Measurements from ENCODE around the gene PGAM2.
A peak's percentile ranks its signal among the peaks of the same experiment; 100 is the strongest.

Gene PGAM2

DNA sequence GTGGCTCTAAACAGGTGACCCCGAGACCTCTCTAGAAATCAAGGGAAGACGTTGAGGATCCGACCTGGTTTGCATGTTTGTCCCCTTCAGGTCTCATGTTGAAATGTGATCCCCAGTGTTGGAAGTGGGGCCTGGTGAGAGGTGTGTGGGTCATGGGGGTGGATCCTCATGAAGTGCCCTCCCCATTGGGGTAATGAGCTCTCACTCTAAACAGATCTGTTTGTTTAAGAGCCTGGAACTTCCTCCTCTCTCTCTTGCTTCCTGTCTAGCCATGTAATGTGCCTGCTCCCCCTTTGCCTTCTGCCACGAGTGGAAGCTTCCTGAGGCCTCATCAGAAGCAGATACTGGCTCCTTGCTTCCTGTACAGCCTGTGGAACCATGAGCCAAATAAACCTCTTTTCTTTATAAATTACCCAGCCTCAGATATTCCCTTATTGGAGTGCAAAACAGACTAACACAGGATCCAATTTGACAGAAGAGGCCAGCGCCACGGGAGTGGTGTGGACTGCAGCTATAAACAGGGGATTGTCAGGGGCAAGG lies 27.8 kb upstream of the PGAM2 start:
- intact Hi-C loops (cut with DNase I) = no loop called here
- DNase-seq = no peak

DNA sequence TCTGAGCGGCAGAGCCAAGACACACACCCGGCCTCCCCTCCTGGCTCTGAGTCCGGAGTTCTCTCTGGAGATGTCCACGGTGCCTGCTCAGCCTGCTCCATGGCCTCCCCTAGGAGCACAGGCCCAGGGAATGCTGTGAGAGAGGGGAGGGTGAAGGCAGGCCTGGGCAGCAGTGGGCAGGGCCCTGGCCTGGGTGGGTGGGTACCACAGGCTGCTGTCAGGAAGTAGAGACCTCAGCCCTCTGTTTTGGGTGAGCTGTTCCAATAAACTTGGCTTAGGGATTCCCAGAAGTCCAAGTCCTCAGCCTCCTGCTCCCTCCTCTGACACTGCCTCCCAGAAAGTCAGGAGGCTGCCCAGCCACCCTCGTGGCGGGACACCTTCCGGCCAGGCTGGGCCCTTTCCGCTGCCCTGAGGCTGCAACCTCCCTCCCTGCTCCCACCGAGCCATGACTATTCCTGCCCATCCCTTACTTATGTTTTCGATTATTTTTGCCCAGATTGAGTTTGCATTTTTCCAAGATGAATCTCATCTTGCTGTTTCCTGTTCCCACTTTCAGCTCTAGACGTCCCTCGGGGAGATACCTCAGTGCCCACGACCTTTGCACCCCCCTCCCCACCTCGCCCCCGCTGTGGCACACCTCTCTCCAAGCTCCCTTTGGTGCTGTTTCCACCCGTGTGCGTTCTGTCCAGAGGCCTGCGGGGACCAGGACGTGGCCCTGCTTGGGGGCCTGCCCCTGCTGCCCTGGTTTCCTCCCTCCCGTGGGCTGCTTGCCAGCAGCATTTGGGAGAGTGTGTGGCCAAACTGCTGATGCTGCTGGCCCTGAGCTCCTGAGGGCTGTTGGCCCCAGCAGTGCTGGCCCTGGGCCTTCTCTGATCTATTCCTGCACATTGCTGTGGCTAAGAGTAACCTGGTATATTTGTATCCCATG lies 22.8 kb upstream of the PGAM2 start:
- peak in 17 of 42 donors; percentile 20 to 67 (median 53) for DNase-seq
- intact Hi-C loops (cut with DNase I) = no loop called here

DNA sequence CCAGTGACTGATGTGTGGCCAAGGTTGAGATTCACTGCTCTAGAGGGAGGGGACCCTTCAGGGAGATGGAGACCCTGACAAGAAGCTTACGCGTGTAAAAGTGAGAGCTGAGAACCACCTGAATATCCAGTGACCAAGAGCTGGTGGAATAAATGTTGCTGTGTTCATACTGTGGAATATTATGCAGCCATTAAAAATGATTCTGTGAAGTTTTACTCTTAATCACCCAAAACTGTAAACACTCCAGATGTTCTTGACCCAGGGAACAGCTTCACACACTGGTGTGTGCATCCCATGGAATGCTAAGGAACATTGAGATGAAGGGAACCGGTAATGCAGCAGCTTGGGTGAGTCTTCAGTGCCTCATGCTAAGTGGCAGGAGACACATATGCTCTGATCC lies 21.3 kb upstream of the PGAM2 start:
- DNase-seq = no peak
- intact Hi-C loops (cut with DNase I) = no loop called here

DNA sequence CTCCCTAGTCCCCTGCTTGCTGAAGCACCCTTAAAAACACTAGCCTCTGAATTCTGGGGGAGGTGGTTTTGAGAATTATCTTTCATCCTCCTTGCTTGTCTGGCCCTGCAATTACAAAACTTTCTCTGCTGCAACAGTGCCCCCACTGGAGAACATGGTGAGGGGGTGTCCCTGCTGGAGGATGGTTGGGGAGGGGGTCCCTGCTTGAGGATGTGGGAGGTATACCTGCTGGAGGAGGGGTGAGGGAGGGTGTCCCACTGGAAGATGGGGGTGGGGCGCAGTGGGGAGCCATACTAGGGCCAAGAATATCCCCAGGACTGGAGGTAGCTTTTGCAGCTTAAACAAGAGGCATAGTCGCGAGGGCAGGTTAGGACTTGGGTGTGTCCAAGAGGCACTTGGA lies 20.2 kb upstream of the PGAM2 start:
- no peak for DNase-seq
- intact Hi-C loops (cut with DNase I) = no loop called here

DNA sequence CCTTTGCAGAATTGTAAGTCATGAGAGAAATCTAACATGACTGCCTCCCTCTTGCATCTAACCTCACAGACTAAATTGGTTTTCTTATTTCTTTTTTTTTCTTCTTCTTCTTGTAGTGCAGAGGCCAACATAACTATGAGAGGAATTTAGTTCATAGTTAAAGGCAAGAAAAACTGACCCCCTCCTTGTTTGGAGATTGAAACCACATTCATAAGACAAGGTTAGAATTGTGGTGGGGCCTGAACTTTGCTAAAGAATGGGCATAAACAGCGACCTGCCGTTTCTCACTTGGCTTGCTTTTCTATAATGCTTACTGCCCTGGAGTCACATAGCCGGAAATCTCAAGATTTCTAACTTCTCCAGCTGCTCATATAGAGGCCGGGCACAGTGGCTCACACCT lies 19.3 kb upstream of the PGAM2 start:
- no peak for DNase-seq
- intact Hi-C loops (cut with DNase I) = loop anchor here (5.0 kb wide), 1 partner anchor 33 kb away; no protein-coding TSS in a partner anchor

DNA sequence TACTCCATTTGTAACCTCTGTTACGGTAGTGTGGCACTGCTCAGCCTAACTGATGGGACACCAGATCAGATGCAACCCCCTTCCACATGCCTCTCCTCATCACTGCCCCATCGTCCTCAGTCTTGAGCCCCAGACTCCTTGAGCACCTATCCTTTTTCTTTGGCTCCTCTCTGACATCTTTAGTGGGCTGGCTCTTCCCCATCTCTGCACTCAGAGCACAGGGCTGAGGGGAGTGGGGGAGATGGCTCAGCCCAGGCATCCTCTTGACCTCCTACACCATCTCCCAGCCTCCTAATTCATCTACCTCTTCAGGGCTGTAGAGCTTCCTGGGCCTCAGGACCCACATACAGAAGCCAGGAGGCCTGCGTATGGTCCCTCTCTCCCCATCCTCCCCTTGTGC lies 18.4 kb upstream of the PGAM2 start:
- intact Hi-C loops (cut with DNase I) = loop anchor here (5.0 kb wide), 1 partner anchor 34 kb away; no protein-coding TSS in a partner anchor

DNA sequence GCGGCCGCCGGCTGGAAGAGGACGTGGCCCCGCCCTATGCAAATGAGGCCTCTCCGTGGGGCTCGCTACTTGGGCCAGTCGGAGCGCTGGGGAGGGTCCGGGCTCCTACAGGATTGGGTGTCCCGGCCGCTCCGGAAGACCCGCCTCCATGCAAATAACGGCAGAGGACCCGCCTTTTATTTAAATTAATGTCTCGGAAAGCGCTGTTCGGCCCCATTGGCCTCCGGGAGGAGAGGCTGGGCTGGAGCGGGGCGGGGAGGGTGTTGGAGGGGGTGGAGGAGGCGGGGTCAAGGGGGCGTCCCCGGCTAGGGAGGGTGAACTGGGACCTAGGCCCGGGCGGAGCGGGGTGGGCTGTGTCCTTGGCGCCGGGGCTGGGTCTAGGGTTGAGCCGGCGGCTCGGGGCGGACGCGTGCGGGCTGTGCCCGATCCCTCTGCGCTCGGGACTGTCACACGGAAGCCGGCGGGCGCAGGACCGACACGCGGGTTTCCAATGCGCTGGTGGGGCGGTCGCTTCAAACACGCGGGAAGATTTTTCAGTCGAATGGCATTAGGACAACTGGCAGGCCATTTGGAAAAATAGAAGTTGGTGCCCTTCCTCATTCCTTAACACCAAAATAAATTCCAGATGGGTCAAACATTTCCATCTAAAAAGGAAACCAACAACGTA lies 17.3 kb upstream of the PGAM2 start:
- intact Hi-C loops (cut with DNase I) = loop anchor here (5.0 kb wide), 1 partner anchor 35 kb away; no protein-coding TSS in a partner anchor
- DNase-seq = peak; percentile 93 to 100 (median 99)

More for the DNA sequence above, 18.4 kb upstream of the PGAM2 start:
- DNase-seq = no peak

DNA sequence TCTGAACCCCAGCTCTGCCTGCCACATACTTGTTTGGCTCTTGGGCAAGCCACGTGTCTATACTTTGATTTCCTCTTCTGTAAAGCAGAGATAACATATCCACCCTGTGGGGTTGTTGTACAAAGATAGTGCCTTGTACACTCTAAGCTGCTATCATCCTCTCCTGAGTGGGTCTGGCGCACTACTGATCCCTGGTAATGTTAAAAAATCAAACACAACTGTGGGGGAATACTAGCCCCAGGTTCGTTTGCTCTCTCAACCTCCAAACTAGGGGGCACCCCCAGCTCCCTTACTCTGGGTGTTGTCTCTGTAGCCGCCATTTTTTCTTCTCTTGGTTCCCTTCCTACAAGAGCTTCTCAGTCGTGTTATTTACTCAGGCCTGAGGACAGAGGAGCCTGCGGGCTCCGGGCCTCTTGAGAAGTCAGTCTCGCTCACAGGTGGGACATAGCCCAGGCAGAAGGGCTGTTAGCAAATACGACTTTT lies 15.9 kb upstream of the PGAM2 start:
- DNase-seq = no peak
- intact Hi-C loops (cut with DNase I) = loop anchor here (5.0 kb wide), 1 partner anchor 36 kb away; no protein-coding TSS in a partner anchor

DNA sequence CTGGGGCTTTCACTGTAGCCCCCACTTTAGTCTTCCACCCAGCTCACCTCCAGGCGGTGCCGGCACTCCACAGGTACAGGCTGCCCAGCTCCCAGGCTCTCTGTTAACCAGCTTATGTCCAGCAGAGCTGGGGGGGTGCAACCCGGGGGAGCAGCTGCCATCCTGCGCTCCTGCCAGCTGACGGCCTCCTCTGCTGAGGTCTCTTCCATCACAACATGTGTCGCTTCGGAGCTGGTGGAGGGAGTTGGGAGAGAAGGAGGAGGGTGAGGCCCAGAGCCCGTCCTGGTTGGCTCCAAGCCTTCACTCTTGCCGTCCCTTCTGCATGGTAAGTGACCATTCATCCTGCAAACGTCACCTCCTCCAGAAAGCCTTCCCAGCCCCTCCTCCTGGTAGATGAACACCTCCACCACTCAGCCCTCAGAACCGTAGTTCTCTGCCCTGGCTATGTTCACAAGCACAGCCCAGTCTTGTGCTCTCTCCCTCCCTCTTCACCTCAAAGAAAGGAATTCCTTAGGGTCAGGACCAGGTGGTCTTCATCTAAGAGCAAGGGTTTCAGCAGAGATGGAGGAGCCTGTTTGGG lies 15.4 kb upstream of the PGAM2 start:
- no peak for DNase-seq
- intact Hi-C loops (cut with DNase I) = loop anchor here (5.0 kb wide), 1 partner anchor 37 kb away; no protein-coding TSS in a partner anchor

DNA sequence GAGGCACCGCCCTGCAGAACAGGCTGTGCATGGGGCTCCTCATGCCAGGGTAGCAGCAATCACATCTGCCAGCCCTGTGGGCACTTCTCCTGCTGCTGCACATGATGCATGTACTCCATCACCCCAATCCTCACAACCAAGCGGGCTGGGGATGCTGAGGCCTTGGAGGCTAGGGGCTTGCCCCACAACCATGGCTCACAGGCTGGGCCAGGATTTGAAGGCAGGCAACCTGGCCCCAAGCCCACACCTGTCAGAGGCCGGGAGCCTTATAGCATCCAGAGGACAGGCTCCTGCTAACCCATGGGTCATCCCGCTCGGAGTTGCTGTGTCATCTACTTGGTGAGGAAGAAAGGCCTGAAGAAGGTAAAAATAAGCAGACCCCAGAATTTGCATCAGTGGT lies 14.8 kb upstream of the PGAM2 start:
- intact Hi-C loops (cut with DNase I) = loop anchor here (5.0 kb wide), 1 partner anchor 37 kb away; no protein-coding TSS in a partner anchor
- no peak for DNase-seq

DNA sequence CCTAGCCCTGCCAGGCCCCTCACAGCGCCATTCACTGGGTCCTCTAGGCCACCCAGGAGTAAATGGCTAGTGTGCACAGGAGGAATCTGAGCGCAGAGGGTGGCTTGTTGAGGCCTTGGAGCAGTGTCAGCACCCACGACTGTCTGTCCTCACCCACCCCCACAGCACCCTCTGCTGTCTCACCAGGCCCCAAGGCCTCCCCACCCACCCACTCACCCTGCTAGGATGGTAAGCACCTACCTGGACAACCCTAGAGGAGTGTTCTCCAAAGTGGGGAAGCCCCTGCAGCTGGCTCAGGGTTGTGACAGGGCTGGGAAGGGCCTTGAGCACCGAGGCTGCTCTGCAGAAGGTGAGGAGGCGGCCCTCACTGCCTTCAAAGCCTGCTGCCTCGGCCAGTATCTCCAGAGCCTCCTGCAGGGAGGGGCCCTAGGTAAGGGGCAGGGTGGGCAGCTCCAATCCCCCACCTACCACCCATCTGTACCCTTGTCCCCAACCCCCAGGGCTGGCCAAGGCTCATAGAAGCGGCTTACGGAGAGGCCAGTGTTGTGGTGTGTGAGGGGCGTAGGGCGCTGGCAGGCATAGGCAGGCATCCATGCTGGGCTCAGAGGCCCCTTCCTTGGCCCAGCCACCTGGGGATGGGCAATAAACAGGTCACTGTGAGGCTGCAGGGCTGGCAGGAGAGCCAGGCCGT lies 14.1 kb upstream of the PGAM2 start:
- no peak for DNase-seq
- intact Hi-C loops (cut with DNase I) = loop anchor here (5.0 kb wide), 1 partner anchor 38 kb away; no protein-coding TSS in a partner anchor

DNA sequence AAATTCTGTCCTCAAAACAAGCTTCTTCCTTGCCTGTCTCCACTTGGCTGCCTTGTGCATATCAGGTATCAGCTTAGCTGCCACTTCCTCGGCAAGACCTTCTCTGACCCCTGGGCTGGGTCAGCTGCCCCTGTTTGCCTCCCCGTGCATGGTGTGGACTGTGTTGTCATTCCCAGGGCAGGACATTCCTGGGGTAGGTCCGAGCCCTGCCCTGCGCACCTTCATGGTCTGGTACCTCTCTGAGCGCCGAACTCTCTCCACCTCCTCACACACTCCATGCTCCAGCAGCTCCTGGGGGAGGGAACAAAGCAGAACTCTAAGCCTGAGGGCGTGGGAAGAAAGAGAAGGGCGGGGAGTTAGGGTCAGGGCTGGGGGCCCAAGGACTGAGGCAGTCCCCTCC lies 13.2 kb upstream of the PGAM2 start:
- intact Hi-C loops (cut with DNase I) = no loop called here

DNA sequence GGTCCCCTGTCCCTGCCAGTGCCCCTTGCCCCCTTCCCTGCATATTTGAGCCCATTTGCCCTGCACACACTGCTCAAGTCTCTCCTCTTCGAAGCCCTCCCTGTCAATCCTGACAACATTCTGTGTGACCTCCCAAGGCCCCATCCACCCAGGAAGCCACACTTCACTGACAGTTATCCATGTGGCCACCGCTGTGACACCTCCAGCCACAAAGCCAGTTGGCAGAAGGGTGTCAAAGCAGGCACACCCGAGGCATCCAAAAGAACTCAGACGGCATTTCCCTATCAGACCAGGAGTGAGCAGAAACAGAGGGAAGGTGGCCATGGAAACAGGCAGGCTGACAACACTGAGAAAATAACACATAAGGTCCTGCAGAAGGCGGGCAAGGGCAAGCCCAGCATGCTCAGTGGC lies 12.3 kb upstream of the PGAM2 start:
- DNase-seq = no peak
- intact Hi-C loops (cut with DNase I) = no loop called here

More for the DNA sequence above, 13.2 kb upstream of the PGAM2 start:
- peak in 3 of 42 donors; percentile 28 to 52 (median 37) for DNase-seq

DNA sequence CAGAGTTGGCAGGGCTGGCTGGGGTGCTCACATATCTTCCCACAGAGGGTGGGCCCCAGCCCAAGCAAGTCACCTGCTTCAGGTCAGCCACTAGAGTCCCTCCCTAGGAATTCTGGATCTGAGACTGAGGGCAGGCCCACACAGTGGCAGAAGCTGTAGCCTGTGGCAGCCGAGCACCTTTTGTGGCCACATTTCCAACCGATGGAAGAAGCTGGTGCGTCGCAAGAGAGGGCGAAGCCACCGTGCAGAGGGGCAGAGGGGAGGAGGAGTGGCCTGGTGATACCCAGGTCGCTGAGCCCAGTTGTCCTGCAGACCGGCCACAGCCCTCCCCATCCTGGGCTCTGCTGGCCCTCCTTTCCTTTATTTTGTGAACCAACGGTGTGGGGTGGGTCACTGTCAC lies 11.7 kb upstream of the PGAM2 start:
- intact Hi-C loops (cut with DNase I) = no loop called here
- DNase-seq = no peak

DNA sequence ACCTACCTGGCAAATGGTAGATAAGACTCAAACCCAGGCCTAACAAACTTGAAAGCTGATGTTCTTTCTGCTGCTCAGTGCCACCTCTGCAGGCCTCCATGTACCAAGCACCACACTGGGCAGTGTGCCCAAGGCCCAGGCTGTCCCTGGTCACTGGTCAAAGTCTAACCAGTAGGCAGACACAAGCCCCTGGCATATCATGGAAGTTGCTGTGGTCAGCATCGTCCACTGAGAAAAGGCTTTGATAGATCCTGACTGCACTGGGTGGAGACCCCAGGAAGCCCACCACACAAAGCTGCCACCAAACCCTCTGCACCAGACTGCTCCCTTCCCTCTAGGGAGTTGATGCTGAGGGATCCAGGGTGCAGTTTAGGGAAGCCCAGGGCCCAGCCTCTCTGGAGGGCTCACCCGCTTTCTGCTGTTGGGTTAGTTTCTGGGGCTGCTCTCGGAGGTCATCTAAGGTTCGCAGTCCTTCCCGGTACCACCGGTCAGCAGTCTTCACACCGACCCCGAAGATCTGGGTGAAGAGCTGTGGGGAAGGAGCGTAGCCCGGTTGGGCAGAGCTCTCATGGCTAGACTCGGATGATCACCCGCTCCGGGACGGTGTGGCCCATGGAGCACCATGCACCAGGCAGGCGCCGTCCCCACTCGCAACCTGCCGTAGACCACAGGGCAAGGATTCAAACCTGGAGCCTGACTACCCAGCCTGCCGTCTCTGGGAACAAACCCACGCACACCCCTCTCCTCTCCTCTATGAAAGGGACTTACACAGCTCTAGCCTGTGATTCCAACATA lies 10.9 kb upstream of the PGAM2 start:
- intact Hi-C loops (cut with DNase I) = no loop called here
- no peak for DNase-seq

DNA sequence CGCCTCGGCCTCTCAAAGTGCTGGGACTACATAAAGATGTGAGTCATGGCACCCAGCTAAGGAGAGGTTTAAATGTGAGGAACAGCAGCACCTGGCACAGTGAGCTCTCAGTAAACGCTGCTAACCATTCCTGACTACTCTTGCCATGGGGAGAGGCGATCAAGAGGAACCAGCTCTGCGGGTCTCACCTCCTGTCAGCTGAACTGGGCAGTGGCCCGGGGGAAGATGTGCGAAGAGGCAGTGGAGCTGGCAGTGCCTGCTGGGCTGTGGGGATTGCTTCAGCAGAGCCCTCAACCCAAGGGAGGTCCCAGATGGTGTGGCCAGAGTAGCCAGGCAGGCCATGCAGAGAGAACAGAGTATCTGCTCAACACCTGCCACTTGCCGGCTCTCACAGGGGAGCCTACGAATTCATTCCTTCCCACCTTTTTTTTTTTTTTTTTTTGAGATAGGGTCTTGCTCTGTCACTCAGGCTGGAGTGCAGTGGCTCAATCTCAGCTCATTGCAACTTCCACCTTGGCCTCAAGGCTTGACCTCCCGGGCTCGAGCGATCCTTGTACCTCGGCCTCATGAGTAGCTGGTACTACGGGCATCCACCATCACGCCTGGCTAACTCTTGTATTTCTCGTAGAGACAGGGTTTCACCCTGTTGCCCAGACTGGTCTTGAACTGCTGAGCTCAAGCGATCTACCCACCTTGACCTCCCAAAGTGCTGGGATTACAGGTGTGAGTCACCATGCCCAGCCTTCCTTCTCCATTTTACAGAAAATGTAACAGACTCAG lies 10.1 kb upstream of the PGAM2 start:
- no peak for DNase-seq
- intact Hi-C loops (cut with DNase I) = no loop called here

DNA sequence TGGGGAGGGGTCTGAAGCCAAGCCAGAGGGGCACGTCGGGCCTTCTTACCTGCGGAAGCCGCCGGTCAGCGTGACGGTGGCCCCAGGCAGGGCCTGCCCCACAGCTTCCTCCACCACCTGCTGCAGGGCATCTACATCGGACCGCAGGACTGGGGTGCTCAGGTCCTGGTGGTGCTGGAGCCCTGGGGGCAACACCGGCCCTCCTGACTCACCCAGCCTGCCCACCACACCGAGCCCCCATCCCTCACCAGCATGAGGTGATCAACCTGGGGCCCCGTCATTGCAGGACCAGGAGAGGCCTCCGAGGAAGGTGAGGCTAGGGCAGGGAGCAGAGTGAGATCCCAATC lies 9.0 kb upstream of the PGAM2 start:
- intact Hi-C loops (cut with DNase I) = no loop called here
- no peak for DNase-seq
